Measurements from ENCODE around the gene FSTL3.

FSTL3 gene

DNA sequence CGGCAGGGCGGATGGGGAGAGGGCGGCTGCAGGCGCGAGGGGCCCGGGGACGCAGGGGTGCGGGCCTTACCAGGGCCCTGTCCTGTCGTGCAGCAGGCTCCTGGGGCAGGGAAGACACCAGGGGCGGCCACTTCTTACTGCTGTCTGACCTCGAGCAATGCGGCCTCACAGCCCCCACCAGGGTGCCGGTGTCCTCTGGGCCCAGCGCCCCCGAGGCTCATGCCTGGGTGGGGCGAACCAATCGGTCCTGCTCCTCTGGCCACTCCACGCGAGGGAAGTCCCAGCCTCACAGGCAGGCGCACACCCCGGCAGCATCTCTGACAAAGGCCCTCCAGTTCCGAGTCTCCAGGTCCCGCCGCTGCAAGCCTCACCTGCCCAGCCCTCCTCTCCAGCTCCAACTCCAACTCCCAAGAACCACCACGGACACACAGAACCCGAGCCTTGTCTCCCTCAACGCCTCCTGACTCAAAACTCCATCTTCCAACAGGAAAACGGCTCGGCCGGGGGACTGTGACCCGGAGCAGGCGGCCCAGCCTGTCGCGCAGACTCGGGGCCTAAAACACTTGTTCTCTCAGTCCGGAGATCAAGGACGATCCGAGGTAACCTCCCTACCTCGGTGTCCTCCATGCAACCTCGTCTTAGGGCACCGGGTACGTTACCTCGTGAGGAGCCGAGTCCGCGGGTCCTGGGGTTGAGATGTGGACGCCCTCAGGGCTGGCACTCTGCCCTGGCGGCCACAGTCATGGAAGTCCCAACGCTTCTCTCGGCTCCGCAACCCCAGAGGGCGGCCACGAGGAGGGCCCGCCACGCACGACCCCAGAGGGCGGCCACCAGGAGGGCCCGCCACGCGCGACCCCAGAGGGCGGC, 30.0 kb upstream of the FSTL3 start:
- no peak for DNase-seq (ENCODE audit: low read depth, low spot score)

DNA sequence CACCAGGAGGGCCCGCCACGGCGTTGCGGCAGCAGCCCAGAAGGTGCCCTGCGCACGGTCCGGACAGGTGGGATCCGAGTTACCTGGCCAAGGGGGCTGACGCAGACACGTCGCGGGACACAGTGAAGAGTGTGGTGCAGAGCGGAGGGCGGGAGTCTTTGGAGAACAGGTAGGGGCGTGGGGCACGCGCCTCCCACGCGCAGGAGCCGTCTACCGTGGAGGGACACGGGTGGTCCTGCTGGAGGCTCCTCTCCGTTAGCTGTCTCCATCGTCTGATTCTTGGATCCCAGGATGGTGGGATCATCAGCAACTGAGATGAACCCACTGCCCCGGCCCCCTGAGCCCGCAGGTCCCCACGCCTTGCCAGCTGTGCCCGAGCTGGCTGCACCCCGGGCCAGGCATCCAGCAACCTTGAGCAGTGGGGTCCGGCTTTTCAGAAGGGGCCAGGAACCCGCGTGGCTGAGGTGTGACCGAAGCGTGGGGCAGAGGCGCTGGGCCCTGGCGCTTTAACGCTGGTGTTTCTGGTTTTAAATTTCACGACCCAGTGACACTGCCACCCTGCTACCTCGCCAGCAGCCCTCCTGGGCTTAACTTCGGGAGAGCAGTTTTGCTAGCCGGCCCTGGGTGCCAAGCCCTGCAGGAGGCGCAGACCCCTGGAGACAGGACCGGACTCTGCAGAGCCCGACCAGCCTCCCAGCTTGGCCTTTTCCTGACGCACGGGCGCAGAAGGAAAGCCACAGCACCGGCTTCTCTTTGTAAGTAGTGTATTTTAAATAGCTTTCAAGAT, 29.2 kb upstream of the FSTL3 start:
- DNase-seq (ENCODE audit: low read depth, low spot score), result no peak

DNA sequence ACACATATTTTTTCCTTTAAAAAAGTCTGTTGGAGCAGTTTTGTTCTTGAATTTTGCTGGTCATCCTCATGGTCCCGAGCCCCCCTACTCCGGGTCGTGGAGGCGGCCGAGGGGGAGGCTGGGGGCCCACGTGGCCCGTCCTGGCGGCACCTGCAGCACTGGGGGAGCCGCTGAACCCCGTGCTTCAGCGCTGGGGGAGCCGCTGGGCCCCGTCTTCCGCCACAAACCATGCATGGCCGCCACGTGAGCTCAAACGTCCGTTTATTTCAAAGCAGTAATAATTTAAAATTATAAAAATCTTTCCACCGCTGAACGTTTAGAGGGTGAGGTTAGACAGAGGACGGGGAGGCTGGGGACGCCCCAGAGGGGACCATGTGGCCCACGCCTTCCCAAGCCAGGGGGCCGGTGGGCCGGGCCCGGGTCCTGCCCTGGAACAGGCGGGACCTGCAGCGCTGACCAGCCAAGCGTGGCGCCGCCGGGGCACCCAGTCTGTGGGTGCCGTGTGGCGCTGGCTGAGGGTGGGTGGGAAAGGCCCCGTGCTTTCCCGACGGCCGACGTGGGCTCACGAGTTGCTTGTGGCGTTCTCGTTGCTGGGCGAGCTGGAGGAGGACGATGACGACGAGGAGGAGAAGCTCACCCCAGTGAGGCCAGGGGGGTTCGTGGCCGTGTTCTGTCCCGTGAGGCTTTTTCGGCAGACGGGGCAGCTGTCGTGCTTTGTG, 28.5 kb upstream of the FSTL3 start:
- no peak for DNase-seq (ENCODE audit: low read depth, low spot score)

DNA sequence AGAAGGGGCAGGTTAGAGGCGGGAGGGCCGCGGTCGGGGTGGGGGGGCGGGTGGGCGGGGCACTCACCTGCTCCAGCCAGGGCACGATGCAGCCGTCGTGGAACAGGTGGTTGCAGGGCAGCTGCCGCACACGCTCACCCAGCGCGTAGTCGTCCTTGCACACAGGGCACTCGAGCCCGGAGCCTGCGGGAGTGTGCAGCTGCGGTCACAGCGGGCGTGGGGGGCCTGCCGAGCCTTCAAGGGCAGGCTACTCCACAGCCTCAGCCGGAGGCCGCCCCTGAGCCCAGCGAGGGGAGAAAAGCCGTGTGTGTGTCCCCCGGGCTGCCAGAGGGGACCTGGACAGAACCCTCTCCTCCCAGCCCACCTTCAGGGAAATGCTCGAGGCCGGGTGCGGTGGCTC, 27.9 kb upstream of the FSTL3 start:
- no peak for DNase-seq (ENCODE audit: low read depth, low spot score)

- DNase-seq (ENCODE audit: low read depth, low spot score), result no peak
Observed at GRCh38 chr19:648904-649801, 27.0 kb upstream of the FSTL3 start.

DNA sequence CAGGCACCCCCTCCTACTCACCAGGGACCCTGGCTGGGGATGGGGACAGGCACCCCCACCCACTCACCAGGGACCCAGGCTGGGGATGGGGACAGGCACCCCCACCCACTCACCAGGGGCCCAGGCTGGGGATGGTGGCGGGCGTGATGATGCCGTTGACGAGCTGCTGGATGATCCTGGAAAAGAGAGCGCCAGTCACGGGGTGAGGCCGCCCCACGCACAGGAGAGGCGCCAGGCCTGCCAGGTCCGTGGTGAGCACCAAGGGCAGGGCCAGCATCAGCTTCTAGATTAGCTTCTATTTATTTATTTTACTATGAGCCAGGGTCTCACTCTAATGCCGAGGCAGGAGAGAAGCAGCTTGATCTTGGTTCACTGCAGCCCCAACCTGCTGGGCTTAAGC, 26.1 kb upstream of the FSTL3 start:
- DNase-seq (ENCODE audit: low read depth, low spot score), result no peak

DNA sequence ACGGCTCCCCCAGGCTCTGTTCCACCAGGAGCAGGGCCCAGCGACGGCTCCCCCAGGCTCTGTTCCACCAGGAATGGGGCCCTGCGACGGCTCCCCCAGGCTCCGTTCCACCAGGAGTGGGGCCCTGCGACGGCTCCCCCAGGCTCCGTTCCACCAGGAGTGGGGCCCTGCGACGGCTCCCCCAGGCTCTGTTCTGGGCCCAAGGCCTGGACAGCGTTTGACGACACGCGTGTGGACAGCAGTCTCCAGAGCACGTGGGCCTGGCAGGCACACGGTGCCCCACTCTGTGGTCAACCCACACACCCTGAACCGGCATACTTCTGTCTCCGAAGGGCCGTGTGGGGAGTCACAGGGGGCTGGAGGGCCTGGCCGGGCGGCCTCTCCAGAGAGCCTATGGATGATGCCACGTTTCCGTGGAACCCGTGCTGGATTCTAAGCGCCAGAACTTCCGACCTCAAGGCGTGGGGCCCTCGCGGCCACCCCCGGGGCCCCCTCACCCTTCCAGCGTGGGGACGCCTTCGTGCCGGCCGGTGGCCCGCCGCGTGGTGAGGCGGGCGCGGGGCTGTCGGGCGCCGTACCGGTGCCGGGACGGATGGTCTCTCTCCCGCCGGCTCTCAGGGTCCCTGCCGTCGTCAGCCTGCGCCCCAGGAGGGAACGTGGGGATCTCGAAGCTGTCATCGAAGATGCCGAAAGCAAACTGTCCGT, 24.9 kb upstream of the FSTL3 start:
- no peak for DNase-seq (ENCODE audit: low read depth, low spot score)

DNA sequence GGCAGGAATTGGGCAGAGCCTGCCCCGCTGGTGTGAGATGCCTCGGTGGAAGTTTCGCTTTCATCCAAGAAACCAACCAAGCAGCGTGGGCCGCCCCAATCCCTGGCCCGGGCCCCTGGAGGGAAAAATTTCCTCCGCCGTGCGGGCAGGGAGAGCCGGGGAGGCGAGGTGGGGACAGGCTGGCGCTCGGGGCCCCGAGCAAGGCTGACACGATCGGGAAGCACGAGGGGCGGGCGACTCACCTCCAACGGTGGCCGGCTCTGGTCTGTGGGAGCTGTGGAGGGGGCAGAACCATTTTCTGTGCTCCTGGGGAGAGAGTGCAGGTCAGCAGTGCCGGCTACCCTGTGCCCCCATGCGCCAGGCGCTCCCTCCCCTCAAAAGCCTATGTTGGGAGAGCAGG, 24.2 kb upstream of the FSTL3 start:
- DNase-seq (ENCODE audit: low read depth, low spot score), result no peak

GRCh38 chr19:652467-653389, 23.5 kb upstream of the FSTL3 start:
- DNase-seq (ENCODE audit: low read depth, low spot score), result no peak

GRCh38 chr19:653425-653824, 22.8 kb upstream of the FSTL3 start:
- DNase-seq (ENCODE audit: low read depth, low spot score), result no peak

GRCh38 chr19:655691-656090, 20.5 kb upstream of the FSTL3 start:
- DNase-seq (ENCODE audit: low read depth, low spot score), result no peak

GRCh38 chr19:656751-657559, 19.2 kb upstream of the FSTL3 start:
- no peak for DNase-seq (ENCODE audit: low read depth, low spot score)

DNA sequence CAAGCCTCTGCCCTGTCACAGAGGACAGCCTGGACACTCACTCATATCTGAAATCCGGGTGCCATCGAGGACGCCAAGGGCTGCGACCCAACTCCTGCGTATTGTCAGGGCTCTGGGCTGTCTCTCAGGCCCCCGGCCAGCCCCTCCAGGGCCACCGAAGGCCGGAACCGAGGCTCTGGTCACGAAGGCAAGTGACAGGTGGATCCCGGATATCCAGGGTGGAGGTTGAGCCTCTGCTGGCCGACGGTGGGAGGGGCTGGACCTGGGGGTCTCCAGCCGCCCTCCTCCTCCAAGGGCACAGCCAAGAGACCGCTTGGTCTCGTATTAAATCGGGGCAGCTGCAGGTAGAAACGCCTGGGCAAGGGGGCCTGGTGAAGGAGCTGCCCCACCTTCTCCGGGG, 18.6 kb upstream of the FSTL3 start:
- DNase-seq (ENCODE audit: low read depth, low spot score), result no peak

DNA sequence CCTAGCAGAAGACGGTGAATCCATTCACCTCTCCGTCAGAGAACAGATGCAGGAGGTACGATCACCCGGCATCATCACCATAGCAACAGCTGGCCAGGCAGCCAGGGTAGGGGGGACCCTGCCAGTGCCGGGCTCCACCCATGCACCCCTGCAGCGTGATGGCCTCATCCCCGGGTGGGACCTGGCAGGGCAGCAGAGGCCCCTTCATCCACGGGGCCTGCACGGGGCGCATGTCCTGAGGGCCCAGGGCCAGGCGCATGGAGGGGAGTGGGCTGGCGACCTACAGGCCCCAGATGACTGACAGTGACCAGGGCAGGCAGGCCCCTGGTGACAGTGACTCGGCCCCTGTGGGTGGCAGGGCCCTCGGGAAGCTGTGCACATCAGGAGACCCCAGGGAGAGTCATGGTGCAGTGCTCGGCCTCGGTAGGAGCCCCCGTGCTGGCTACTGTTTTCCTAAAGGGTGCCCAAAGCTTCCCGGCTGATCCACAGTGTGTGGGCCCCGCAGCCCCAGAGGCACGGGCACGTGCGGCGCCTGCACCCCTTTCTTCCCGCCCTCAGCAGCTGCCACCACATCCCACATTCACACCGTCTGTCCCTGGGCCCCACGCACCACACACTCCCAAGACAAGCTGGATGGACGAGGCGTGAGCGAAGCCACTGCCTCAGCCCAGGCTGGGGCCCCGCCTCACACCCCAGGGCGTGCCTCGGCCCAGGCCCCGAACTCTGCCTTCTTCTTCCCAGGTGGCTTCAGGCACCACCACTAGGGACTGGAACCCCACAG, 17.9 kb upstream of the FSTL3 start:
- DNase-seq (ENCODE audit: low read depth, low spot score), result no peak

DNA sequence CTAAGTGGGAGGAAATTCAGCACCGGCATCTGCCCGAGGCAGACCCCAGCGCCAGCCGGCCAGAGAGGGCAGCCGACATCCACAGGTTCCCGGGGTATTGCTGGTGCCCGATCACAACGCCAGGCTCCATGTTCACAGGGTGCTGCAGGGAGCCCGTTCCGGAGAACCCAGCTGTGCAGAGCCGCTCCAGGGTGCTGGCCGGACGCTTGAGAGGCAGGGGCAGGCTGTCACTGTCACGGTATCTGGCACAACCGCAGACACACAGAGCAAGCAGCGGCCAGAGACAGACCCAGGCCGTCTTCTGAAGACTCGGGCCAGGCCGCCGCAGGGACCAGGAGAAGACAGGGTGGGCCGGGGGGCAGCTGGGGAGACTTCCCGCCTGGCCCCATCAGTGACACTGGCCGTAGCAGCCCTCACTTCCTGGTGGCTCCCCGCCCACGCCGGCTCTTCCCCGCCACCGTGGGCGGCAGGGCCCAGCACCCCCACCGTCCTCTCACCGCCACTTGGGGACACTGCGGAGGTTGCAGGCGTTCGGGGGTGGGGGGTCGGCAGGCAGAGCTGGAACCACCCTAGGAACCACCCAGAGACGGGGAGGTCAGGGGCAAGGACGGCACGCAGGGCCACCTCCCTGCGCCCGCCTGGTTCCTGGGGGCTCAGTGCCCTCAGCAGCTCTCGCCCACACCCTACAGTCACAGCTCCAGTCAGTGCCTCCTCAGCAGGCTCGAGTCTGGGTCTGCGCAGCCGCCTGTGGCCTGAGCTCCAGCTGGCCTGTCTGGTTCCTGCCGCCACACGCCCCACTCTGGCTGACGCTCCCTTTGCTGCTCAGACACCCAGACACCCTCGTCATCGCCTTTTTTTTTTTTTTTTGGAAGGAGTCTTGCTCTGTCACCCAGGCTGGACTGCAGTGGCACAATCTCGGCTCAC, 17.0 kb upstream of the FSTL3 start:
- DNase-seq (ENCODE audit: low read depth, low spot score), result no peak

GRCh38 chr19:660793-661426, 15.3 kb upstream of the FSTL3 start:
- no peak for DNase-seq (ENCODE audit: low read depth, low spot score)
